GM23248 (cell line): ENCODE measurements around the gene BARX2.
A peak's percentile ranks its signal among the peaks of the same experiment; 100 is the strongest.

Experiments used
- EZH2 ChIP-seq: fragments of 200-600 bp; sonication (generic); IDR thresholded peaks from 2 replicates; pipeline ENCODE4 v1.6.1; 2018; ENCODE audit warnings: antibody characterized with exemption, mild to moderate bottlenecking; ENCODE audit not compliant: insufficient read depth, poor library complexity, severe bottlenecking
- EZH2phosphoT487 ChIP-seq: fragments of 200-600 bp; sonication (generic); IDR thresholded peaks from 2 replicates; pipeline ENCODE4 v1.6.1; 2018; ENCODE audit warnings: antibody characterized with exemption, moderate library complexity, mild to moderate bottlenecking, low read depth; ENCODE audit not compliant: insufficient read depth

- 0 out of 2 replicates have a peak, but pooled peaks have one; percentile 31 for TF ChIP-seq EZH2phosphoT487
- no peak for TF ChIP-seq EZH2
Observed at GRCh38 chr11:129375751-129376657, at the start of gene BARX2.
